GM12872 (cell line): ENCODE measurements around the gene FAM9C.

ENCODE experiments used
- TF ChIP-seq, protein P1 (sequence below): IDR thresholded peaks from 3 replicates; pipeline ENCODE4 v1.5.1; 2011; ENCODE audit warnings: low read depth, mild to moderate bottlenecking, low read length, moderate library complexity; ENCODE audit not compliant: insufficient read depth

The FAM9C gene

GRCh38 chrX:13024986-13025385 is 19.4 kb downstream of the FAM9C start:
- TF ChIP-seq, protein P1, sequence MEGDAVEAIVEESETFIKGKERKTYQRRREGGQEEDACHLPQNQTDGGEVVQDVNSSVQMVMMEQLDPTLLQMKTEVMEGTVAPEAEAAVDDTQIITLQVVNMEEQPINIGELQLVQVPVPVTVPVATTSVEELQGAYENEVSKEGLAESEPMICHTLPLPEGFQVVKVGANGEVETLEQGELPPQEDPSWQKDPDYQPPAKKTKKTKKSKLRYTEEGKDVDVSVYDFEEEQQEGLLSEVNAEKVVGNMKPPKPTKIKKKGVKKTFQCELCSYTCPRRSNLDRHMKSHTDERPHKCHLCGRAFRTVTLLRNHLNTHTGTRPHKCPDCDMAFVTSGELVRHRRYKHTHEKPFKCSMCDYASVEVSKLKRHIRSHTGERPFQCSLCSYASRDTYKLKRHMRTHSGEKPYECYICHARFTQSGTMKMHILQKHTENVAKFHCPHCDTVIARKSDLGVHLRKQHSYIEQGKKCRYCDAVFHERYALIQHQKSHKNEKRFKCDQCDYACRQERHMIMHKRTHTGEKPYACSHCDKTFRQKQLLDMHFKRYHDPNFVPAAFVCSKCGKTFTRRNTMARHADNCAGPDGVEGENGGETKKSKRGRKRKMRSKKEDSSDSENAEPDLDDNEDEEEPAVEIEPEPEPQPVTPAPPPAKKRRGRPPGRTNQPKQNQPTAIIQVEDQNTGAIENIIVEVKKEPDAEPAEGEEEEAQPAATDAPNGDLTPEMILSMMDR: no peak

GRCh38 chrX:13023979-13024378 is 20.4 kb downstream of the FAM9C start:
- TF ChIP-seq, protein P1: no peak

DNA sequence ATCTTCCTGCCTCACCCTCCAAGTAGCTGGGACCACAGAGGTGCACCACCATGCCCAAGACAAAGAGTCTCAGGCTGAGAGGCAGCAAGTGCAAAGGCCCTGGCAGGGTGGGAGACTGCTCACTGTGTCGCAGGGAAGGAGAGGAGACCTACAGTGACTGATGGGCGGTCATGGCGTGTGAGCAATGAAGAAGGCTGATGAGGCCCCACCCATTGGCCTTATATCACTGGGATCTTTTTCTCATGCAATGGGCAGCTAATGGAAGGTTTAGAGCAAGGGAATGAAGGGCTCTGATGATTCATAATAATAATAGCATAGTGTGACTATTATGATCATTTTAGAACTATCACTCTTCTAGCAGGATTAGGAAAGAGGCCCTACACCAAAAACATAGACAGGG is 20.9 kb downstream of the FAM9C start:
- TF ChIP-seq, protein P1: no peak

GRCh38 chrX:13022926-13023325 is 21.5 kb downstream of the FAM9C start:
- TF ChIP-seq, protein P1: no peak

GRCh38 chrX:13015536-13016236 is 28.7 kb downstream of the FAM9C start:
- TF ChIP-seq, protein P1: no peak

DNA sequence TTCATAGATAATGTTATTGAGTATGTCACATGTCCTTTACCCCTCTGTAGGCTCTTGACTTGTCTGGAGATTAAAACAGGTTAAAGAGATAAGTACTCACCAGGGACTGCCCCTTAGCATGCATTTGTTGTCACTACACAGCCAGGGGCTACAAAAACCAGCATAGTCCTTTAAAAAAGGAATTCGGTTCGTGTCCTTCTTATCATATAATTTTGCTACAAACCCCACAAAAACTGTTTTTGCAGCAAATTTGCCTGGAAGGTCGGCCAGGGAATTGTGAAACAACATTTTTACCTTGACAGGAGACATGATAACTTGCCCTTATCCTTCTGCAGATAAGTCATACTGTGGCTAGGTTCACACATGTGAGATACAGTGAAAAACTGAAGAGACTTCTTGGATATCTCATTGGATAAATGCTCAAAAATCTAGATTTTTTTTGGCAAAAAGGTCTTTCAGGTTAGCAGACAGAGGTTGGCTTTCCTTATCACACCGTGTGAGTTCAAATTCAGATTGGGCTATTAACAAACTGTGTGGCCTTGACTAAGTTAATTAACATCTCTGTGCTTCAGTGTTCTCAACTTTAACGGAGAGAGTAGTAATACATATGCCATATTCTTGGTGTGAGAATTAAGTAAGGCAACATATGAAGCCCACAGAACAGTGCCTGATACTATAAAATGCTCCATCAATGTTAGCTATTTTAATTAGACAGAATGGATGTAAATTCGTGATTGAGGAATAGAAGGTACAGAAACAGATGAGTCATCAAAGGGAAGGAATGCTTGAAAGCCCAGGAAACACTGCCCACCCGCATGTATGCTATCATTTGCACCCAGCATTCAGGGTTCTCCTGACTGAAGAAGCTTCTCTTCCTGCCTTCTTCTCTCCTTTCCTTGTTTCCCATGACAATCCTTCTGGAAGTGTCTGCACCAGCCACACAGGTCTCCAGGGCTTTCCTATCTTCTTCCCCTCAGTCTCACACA is 30.0 kb downstream of the FAM9C start:
- TF ChIP-seq, protein P1: no peak

DNA sequence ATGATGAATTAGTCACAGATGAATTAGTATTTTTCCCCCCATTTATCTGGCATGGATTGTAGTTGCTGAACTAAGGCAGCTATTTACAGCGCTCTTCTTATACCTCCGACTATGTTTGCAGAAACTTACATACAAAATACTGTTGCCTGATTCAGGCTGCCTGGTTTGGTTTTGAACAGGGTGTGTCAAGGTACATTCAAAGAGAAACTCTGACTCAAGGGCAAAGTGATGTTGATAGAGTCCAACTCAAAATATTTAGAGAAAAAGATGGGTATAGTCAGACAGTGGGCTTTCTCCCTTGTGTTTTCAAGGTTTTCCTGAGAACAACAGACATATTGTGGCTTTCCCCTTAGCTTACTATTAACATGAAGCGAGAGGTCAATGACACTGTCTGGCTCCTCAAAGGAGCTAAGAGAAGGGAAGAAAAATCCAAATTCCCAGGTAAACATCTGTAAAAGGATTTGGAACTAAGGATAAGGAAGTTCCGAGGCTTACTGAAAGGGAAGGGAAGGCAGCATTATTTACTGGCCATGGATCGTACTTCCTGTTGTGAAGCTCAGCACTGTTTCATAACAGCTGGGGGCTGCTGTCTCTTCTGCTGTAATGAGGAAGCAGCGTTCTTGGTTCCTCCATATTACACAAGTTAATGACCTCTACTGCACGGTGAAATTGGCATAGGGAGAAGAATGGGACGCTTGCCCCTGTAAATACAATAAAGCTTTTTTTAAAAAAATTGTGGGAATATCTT is 30.9 kb downstream of the FAM9C start:
- TF ChIP-seq, protein P1: no peak
